GM23248 (cell line): ENCODE data around the gene NT5DC1. TPM values are rescaled to one million over a fixed set of nuclear protein-coding genes. Genes with fewer than 3 reads are reported as not detected.
A peak's percentile ranks its signal among the peaks of the same experiment; 100 is the strongest.

ENCODE experiments used
- DNase-seq: peaks from one replicate; pipeline ENCODE4 v3.0.0-alpha.2; 2015
- H2AFZ ChIP-seq: fragments of 200-600 bp; sonication (generic); 2 replicates; pipeline ENCODE4 v1.6.1; 2016; ENCODE audit warnings: antibody characterized with exemption
- H3F3A ChIP-seq: fragments of 200-600 bp; sonication (generic); 2 replicates; pipeline ENCODE4 v1.6.1; 2016; ENCODE audit warnings: mild to moderate bottlenecking, antibody characterized with exemption, mixed run types; ENCODE audit not compliant: insufficient read depth
- H3K27ac ChIP-seq: fragments of 200-600 bp; sonication (generic); 2 replicates; pipeline ENCODE4 v1.5.1; 2016; ENCODE audit warnings: mild to moderate bottlenecking
- H3K27me3 ChIP-seq: fragments of 200-600 bp; sonication (generic); replicated peaks from 2 replicates; pipeline ENCODE4 v1.6.1; 2016; ENCODE audit warnings: mild to moderate bottlenecking; ENCODE audit not compliant: insufficient read depth
- H3K36me3 ChIP-seq: fragments of 200-600 bp; sonication (generic); 2 replicates; pipeline ENCODE4 v1.6.1; 2016; ENCODE audit warnings: low read depth, mild to moderate bottlenecking
- H3K4me1 ChIP-seq: fragments of 200-600 bp; sonication (generic); 2 replicates; pipeline ENCODE4 v1.6.1; 2016; ENCODE audit warnings: mild to moderate bottlenecking; ENCODE audit not compliant: insufficient read depth
- H3K4me2 ChIP-seq: fragments of 200-600 bp; sonication (generic); one replicate; pipeline ENCODE4 v1.6.1; 2016; ENCODE audit warnings: mild to moderate bottlenecking; ENCODE audit not compliant: unreplicated experiment
- H3K4me3 ChIP-seq: fragments of 200-600 bp; sonication (generic); 2 replicates; pipeline ENCODE4 v1.5.1; 2016; ENCODE audit warnings: mild to moderate bottlenecking
- H3K79me2 ChIP-seq: fragments of 200-600 bp; sonication (generic); 2 replicates; pipeline ENCODE4 v1.6.1; 2016; ENCODE audit warnings: mild to moderate bottlenecking; ENCODE audit not compliant: insufficient read depth
- H3K9ac ChIP-seq: fragments of 200-600 bp; sonication (generic); 2 replicates; pipeline ENCODE4 v1.6.1; 2016; ENCODE audit warnings: mild to moderate bottlenecking
- H3K9me2 ChIP-seq: fragments of 200-600 bp; sonication (generic); 2 replicates; pipeline ENCODE4 v1.6.1; 2016; ENCODE audit warnings: mixed run types, mild to moderate bottlenecking, moderate library complexity; ENCODE audit not compliant: insufficient read depth
- H3K9me3 ChIP-seq: fragments of 200-600 bp; sonication (generic); one replicate; pipeline ENCODE4 v1.6.1; 2017; ENCODE audit warnings: low read depth
- H4K20me1 ChIP-seq: fragments of 200-600 bp; sonication (generic); 2 replicates; pipeline ENCODE4 v1.6.0; 2016; ENCODE audit not compliant: insufficient read depth
- EZH2 ChIP-seq: fragments of 200-600 bp; sonication (generic); IDR thresholded peaks from 2 replicates; pipeline ENCODE4 v1.6.1; 2018; ENCODE audit warnings: antibody characterized with exemption, mild to moderate bottlenecking; ENCODE audit not compliant: insufficient read depth, poor library complexity, severe bottlenecking
- EZH2phosphoT487 ChIP-seq: fragments of 200-600 bp; sonication (generic); IDR thresholded peaks from 2 replicates; pipeline ENCODE4 v1.6.1; 2018; ENCODE audit warnings: antibody characterized with exemption, moderate library complexity, mild to moderate bottlenecking, low read depth; ENCODE audit not compliant: insufficient read depth
- WGBS, 2 experiments: methylation state at CpG; one replicate each; pipeline ENCODE4 v1.1.6; 2015 to 2017; ENCODE audit warnings: low lambda C conversion rate in 2 of 2, low coverage in 1 of 2; ENCODE audit errors: missing lambda C conversion rate in 2 of 2; 5-methylcytosine and 5-hydroxymethylcytosine counted together
- in situ Hi-C: fragments of 300-500 bp; cut with MboI; formaldehyde crosslinking; loops from 2 replicates; pipeline ENCODE4 v1.15.0; 2020
- polyA plus RNA-seq: library from polyadenylated mRNA; unstranded; fragments of >200 nt; fragmentation: Nextera tagmentation; extraction: Ambion mirVana; gene quantifications from 2 replicates; pipeline ENCODE4 v1.2.1, GENCODE V29; 2016
- total RNA-seq: library from RNA; depleted of rRNA; stranded (reverse); fragments of >200 nt; shearing (Covaris generic); gene quantifications from 2 replicates; pipeline ENCODE4 v1.2.3, GENCODE V29; 2014

NT5DC1 gene
- total and polyA plus RNA-seq, 2 experiments from 2014 or later = 3.4 to 15.4 TPM

DNA sequence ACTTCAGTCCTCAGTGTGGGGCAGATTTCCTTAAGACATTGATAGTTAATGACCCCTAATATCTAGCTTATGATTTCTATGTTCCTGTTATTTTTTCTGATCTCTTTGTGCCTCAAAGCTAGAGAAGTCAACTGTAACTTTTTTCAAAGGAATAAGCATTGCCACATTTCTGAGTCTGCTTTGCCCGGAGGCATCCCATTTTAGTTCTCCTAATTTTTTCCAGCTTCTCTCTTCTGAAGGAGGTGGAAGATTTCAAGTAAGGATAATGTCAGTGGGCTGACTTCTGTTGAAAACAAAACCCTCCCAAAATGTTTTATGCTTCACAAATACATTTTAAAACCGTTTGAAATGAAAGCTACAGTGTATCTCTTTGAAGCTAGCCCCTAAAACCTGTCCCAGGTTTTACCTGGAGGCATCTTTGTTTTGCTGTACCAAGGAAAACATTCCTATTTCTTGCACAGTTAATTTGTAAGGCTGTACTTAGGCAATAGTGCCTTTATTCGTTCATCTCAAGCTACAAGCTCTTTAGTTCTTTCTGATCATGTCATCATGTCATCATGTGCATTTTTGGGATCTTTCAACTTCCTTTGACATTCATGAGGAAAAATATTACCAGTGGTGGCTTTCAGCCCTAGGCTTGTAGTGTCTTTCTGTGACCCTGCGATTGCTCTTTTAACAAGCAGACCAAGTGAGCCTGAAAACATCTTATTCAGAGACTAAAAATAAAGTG is 107.6 kb downstream of the NT5DC1 start:
- 68% methylated on average over 4 of the region's 4 CpGs for WGBS, 2 experiments
- TF ChIP-seq EZH2 = no peak
- no peak for TF ChIP-seq EZH2phosphoT487
- H3K27ac ChIP-seq = no peak overlapping the region
- no peaks in the 10 kb centered on the region for H3K9me3 ChIP-seq
- H3K79me2 ChIP-seq = no peaks in the 10 kb centered on the region
- no peak overlapping the region for H3K9ac ChIP-seq
- no peaks in the 10 kb centered on the region for H3K36me3 ChIP-seq
- H3K4me2 ChIP-seq = no peak overlapping the region
- H3K4me1 ChIP-seq = peaks cover 36% of the 10 kb centered on the region
- no peak overlapping the region for H3K4me3 ChIP-seq
- peak; percentile 16 for DNase-seq
- H3F3A ChIP-seq = peaks cover 28% of the 10 kb centered on the region
- H2AFZ ChIP-seq = no peak overlapping the region
- H3K27me3 ChIP-seq = no peaks in the 10 kb centered on the region
- H4K20me1 ChIP-seq = no peaks in the 10 kb centered on the region
- in situ Hi-C loops = no loop called here
- H3K9me2 ChIP-seq = no peaks in the 10 kb centered on the region

DNA sequence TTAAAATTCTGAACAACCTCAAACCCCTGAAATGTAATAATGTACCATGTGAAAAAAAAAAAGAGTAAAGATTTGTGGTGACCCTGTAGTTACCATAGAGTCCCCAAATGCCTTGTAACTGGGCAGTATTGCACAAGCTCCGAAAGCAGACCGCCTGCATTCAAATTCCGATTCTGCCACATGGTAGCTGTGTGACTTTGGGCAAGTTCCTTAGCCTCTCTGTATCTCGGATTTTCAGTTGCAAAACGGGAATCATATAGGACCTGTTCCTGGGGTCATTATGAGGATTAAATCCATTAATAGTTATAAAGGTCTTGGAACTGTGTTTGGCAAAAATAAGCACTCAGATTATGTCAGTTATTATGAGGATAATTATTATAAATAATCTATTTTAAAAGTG is 109.7 kb downstream of the NT5DC1 start:
- peaks cover 36% of the 10 kb centered on the region for H3K4me1 ChIP-seq
- H4K20me1 ChIP-seq = no peaks in the 10 kb centered on the region
- no peaks in the 10 kb centered on the region for H3K9me2 ChIP-seq
- peaks cover 28% of the 10 kb centered on the region for H3F3A ChIP-seq
- H3K79me2 ChIP-seq = no peaks in the 10 kb centered on the region
- peak overlapping the region; percentile 6 for H3K4me2 ChIP-seq
- DNase-seq = no peak
- no peaks in the 10 kb centered on the region for H3K36me3 ChIP-seq
- in situ Hi-C loops = no loop called here
- no peak overlapping the region for H2AFZ ChIP-seq
- no peak overlapping the region for H3K9ac ChIP-seq
- 94 to 96% methylated on average over 5 of the region's 5 CpGs for WGBS, 2 experiments
- no peak overlapping the region for H3K4me3 ChIP-seq
- no peak overlapping the region for H3K27ac ChIP-seq
- H3K27me3 ChIP-seq = no peaks in the 10 kb centered on the region
- no peaks in the 10 kb centered on the region for H3K9me3 ChIP-seq
- TF ChIP-seq EZH2 (no peak), EZH2phosphoT487 (no peak)

DNA sequence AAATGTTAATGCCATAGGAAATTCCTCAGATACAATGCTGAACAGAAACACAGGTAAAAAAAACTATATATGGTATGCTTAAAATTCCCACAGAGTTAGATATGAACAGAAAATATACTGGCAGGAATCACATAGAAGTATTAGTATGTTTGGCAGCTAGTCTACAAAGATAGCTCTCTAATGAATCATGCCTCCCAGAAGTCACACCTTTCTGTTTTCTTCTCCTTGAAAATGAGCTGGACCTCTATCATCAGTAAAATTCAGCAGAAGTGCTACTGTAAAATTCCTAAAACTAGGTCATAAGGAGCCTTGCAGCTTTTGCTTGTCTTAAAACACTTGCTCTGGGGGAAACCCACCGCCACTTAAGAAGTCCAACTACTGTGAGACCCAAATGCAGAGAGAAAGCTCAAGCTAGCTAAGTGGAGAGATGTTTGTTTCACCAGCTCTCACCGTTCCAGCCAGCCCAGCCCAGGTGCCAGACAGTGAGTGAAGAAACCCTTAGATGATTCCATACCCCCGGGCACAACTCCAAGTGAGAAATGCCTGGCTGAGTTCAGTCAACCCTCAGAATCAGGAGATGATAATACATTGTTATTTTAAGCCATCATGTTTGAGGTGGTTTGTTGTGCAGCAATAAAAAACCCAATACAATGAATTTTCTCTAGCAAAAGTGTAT is 110.2 kb downstream of the NT5DC1 start:
- TF ChIP-seq EZH2phosphoT487 (no peak), EZH2 (no peak)
- H3K4me1 ChIP-seq = peaks cover 36% of the 10 kb centered on the region
- 0 out of 2 replicates have a peak overlapping the region, but pooled peaks have one; percentile 2 for H3K27ac ChIP-seq
- H2AFZ ChIP-seq = no peak overlapping the region
- no peaks in the 10 kb centered on the region for H3K36me3 ChIP-seq
- in situ Hi-C loops = no loop called here
- peak overlapping the region; percentile 6 for H3K4me2 ChIP-seq
- H3K79me2 ChIP-seq = no peaks in the 10 kb centered on the region
- H3K9ac ChIP-seq = no peak overlapping the region
- no peak overlapping the region for H3K4me3 ChIP-seq
- H3K9me3 ChIP-seq = no peaks in the 10 kb centered on the region
- no peaks in the 10 kb centered on the region for H3K9me2 ChIP-seq
- peaks cover 22% of the 10 kb centered on the region for H3F3A ChIP-seq
- DNase-seq = peak; percentile 78
- H4K20me1 ChIP-seq = no peaks in the 10 kb centered on the region
- 60 to 64% methylated on average over 3 of the region's 3 CpGs for WGBS, 2 experiments
- H3K27me3 ChIP-seq = no peaks in the 10 kb centered on the region

DNA sequence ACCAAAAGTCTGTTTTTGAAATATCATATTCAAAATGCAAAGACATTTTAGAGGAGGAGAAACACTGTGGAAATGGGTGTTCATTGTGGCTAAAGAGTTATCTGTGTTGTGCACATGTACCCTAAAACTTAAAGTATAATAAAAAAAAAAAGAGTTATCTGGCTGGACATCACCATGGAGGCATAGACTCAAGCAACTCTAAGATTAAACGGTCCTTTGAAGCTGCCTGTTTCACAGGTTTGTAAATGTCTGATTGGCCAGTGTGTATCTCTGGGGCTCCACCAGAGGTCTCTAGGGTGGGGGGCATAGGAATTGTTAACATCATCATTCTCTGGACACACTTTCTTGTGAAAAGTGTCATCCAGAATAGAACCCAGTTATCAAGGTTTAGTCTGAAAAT is 114.0 kb downstream of the NT5DC1 start:
- no peaks in the 10 kb centered on the region for H3K27me3 ChIP-seq
- H3K9me2 ChIP-seq = no peaks in the 10 kb centered on the region
- TF ChIP-seq EZH2 = no peak
- TF ChIP-seq EZH2phosphoT487 = no peak
- 95 to 96% methylated on average over 1 of the region's 1 CpG for WGBS, 2 experiments
- no peak overlapping the region for H3K4me2 ChIP-seq
- no peaks in the 10 kb centered on the region for H3K36me3 ChIP-seq
- no peak overlapping the region for H3K27ac ChIP-seq
- no peaks in the 10 kb centered on the region for H3K79me2 ChIP-seq
- peaks cover 32% of the 10 kb centered on the region for H3K4me1 ChIP-seq
- H3F3A ChIP-seq = peaks cover 17% of the 10 kb centered on the region
- no peak overlapping the region for H3K9ac ChIP-seq
- no peaks in the 10 kb centered on the region for H4K20me1 ChIP-seq
- no peak for DNase-seq
- no peak overlapping the region for H2AFZ ChIP-seq
- no peaks in the 10 kb centered on the region for H3K9me3 ChIP-seq
- in situ Hi-C loops = no loop called here
- no peak overlapping the region for H3K4me3 ChIP-seq
